ENCODE measurements around the gene IMP4. TPM values are rescaled to one million over a fixed set of nuclear protein-coding genes. Genes with fewer than 3 reads are reported as not detected.

IMP4 gene
- total and polyA plus RNA-seq, 10 of the 15 experiments (the other 5 are each of a cell fraction or from before 2014, with no cell fraction given) = 41.4 to 242 (median 166) TPM

DNA sequence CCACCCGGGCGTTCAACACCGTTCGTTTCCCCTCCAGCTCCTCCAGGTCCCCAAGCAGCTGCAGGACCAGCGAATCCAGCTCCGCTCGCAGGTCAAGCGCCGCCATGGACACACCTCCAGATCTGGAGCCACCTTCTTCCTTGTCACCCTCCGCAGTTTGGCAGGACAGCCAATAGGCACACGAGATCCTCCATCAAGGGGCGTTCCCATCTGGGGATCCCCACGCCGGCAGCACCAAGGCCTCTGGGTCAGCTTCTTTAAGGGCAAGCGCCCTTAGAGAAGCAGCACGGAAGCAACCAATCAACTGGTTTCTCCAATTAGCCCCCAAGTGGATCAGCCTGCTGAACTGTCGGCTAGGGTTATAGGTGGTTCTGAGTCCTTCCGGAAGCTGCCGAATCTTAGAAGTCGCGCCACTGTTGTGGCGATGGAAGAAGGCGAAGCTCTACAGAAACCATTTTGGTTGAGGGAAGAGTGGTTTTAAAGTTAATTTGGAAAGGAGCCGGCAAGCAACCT lies 621 bp upstream of the IMP4 start (continued):
- TF ChIP-seq E2F8 (IDR thresholded peaks at IDR 0.05; ENCODE audit: low read depth, partially characterized antibody) = peak; percentile 66
- TF ChIP-seq NFYA (IDR thresholded peaks at IDR 0.05; ENCODE audit: borderline replicate concordance, low read depth, low read length) = no peak
- 0 out of 2 replicates have a peak, but pooled peaks have one; percentile 38 for TF ChIP-seq POLR2AphosphoS2 (IDR thresholded peaks at IDR 0.05; ENCODE audit: low read depth, low read length)
- peak; percentile 41 for TF ChIP-seq NBN (IDR thresholded peaks at IDR 0.05)
- TF ChIP-seq, protein P1, sequence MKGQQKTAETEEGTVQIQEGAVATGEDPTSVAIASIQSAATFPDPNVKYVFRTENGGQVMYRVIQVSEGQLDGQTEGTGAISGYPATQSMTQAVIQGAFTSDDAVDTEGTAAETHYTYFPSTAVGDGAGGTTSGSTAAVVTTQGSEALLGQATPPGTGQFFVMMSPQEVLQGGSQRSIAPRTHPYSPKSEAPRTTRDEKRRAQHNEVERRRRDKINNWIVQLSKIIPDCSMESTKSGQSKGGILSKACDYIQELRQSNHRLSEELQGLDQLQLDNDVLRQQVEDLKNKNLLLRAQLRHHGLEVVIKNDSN (IDR thresholded peaks at IDR 0.05; ENCODE audit: borderline replicate concordance, extremely low read length, insufficient read depth, low read depth, low read length) = no peak
- no peak for TF ChIP-seq SMARCA5 (IDR thresholded peaks at IDR 0.05)
- no peak for TF ChIP-seq STAT3 (IDR thresholded peaks at IDR 0.05; ENCODE audit: low read depth, low read length)
- no peak for TF ChIP-seq RCOR1 (conservative IDR thresholded peaks at IDR 0.05; ENCODE audit: low read depth, low read length)
- TF ChIP-seq MEF2A (IDR thresholded peaks at IDR 0.05; ENCODE audit: insufficient read depth, low read depth, low read length) = no peak
- no peak for TF ChIP-seq POU2F2 (IDR thresholded peaks at IDR 0.05; ENCODE audit: borderline replicate concordance, low read depth, low read length)
- no peak for TF ChIP-seq KLF5 (IDR thresholded peaks at IDR 0.05; ENCODE audit: partially characterized antibody)
- TF ChIP-seq RELA (IDR thresholded peaks at IDR 0.05; ENCODE audit: borderline replicate concordance, partially characterized antibody) = no peak
- TF ChIP-seq, protein P2, sequence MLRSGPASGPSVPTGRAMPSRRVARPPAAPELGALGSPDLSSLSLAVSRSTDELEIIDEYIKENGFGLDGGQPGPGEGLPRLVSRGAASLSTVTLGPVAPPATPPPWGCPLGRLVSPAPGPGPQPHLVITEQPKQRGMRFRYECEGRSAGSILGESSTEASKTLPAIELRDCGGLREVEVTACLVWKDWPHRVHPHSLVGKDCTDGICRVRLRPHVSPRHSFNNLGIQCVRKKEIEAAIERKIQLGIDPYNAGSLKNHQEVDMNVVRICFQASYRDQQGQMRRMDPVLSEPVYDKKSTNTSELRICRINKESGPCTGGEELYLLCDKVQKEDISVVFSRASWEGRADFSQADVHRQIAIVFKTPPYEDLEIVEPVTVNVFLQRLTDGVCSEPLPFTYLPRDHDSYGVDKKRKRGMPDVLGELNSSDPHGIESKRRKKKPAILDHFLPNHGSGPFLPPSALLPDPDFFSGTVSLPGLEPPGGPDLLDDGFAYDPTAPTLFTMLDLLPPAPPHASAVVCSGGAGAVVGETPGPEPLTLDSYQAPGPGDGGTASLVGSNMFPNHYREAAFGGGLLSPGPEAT (IDR thresholded peaks at IDR 0.05; ENCODE audit: low read depth) = no peak; the same call in none of the 2 replicates
- TF ChIP-seq JUND (IDR thresholded peaks at IDR 0.05; ENCODE audit: low read depth, low read length) = no peak
- TF ChIP-seq SMC3 (IDR thresholded peaks at IDR 0.05; ENCODE audit: borderline replicate concordance, low read length) = no peak
- TF ChIP-seq SRF (IDR thresholded peaks at IDR 0.05; ENCODE audit: low read depth in 2 of 2, low read length in 2 of 2) = no peak
- no peak for TF ChIP-seq KDM1A (IDR thresholded peaks at IDR 0.05; ENCODE audit: borderline replicate concordance)
- TF ChIP-seq SREBF1 (IDR thresholded peaks at IDR 0.05; ENCODE audit: low read length) = 0 out of 2 replicates have a peak, but pooled peaks have one; percentile 8
- TF ChIP-seq USF2 (IDR thresholded peaks at IDR 0.05; ENCODE audit: borderline replicate concordance, low read depth, low read length) = no peak
- no peak for TF ChIP-seq BRCA1 (IDR thresholded peaks at IDR 0.05; ENCODE audit: low read depth, low read length)
- TF ChIP-seq ZBTB40 (IDR thresholded peaks at IDR 0.05; ENCODE audit: borderline replicate concordance) = no peak

Data from GM12878 (cell line).